Activated naive CD8-positive, alpha-beta T cell treated with anti-CD3 and anti-CD28 coated beads, Interleukin-2, amount 10 ng/mL, durations not matched to agents 7 days and 5 days (primary cell): ENCODE data around the gene SORL1-AS1.
"Not testable (repeated sequence)": the region's sequence is repeated elsewhere in the genome, so short reads cannot be mapped to it uniquely, and the experiment has no call there.

ENCODE experiments used
- ATAC-seq: fragments of 150-1000 bp; cut with Tn5 transposase; one replicate; pipeline ENCODE4 v1.10.0; 2021; ENCODE audit warnings: low read depth, moderate library complexity
- POLR2A ChIA-PET: fragments of 350-600 bp; sonication (Branson Sonifier 250); formaldehyde crosslinking; loops from one replicate; lab custom pipeline; 2021; ENCODE audit warnings: antibody characterized with exemption; lab: Charles Lee
- DNase-seq: peaks from one replicate; pipeline ENCODE4 v3.0.0; 2021
- H3K27ac Mint-ChIP-seq: one replicate; pipeline ENCODE4 v1.8.0; 2022; ENCODE audit warnings: mild to moderate bottlenecking, mixed read lengths
- H3K27me3 Mint-ChIP-seq: one replicate; pipeline ENCODE4 v1.8.0; 2022; ENCODE audit warnings: mild to moderate bottlenecking, moderate library complexity, mixed read lengths
- H3K36me3 Mint-ChIP-seq: one replicate; pipeline ENCODE4 v1.8.0; 2021; ENCODE audit warnings: mild to moderate bottlenecking, mixed read lengths
- H3K4me1 Mint-ChIP-seq: one replicate; pipeline ENCODE4 v1.8.0; 2021; ENCODE audit warnings: mixed read lengths
- H3K4me3 Mint-ChIP-seq: one replicate; pipeline ENCODE4 v1.8.0; 2022; ENCODE audit warnings: mild to moderate bottlenecking, moderate library complexity, mixed read lengths
- H3K9me3 Mint-ChIP-seq: one replicate; pipeline ENCODE4 v1.8.0; 2021; ENCODE audit warnings: mixed read lengths

SORL1-AS1 gene

GRCh38 chr11:121412711-121413415 lies 39.9 kb downstream of the SORL1-AS1 start:
- ATAC-seq (no peak), DNase-seq (no peak)
- Mint-ChIP-seq H3K27me3 (peaks cover 5% of the 10 kb centered on the region), H3K4me1 (peaks cover 17% of the 10 kb centered on the region), H3K4me3 (no peak overlapping the region), H3K27ac (peak overlapping the region; percentile 17), H3K9me3 (peaks cover 2% of the 10 kb centered on the region), H3K36me3 (peaks cover 4% of the 10 kb centered on the region)
- POLR2A ChIA-PET, result no interaction called here

- POLR2A ChIA-PET, result no interaction called here
- no peak overlapping the region for H3K4me3 Mint-ChIP-seq
- H3K4me1 Mint-ChIP-seq, result peaks cover 11% of the 10 kb centered on the region
- no peak overlapping the region for H3K27ac Mint-ChIP-seq
- no peak for DNase-seq
- ATAC-seq, result no peak
- peaks cover 2% of the 10 kb centered on the region for H3K9me3 Mint-ChIP-seq
- peaks cover 4% of the 10 kb centered on the region for H3K36me3 Mint-ChIP-seq
- H3K27me3 Mint-ChIP-seq, result peaks cover 5% of the 10 kb centered on the region
Observed at GRCh38 chr11:121412000-121412587, 40.7 kb downstream of the SORL1-AS1 start.

- ATAC-seq, H3K36me3 Mint-ChIP-seq, H3K27me3 Mint-ChIP-seq, H3K4me1 Mint-ChIP-seq, DNase-seq, H3K27ac Mint-ChIP-seq, H3K4me3 Mint-ChIP-seq, H3K9me3 Mint-ChIP-seq, POLR2A ChIA-PET: not testable (repeated sequence)
Observed at GRCh38 chr11:121411330-121411729, 41.4 kb downstream of the SORL1-AS1 start.

- H3K27me3 Mint-ChIP-seq, DNase-seq, POLR2A ChIA-PET, H3K4me1 Mint-ChIP-seq, H3K9me3 Mint-ChIP-seq, H3K4me3 Mint-ChIP-seq, H3K27ac Mint-ChIP-seq, H3K36me3 Mint-ChIP-seq, ATAC-seq: not testable (repeated sequence)
Observed at GRCh38 chr11:121410041-121410440, 42.7 kb downstream of the SORL1-AS1 start.

- H3K27ac Mint-ChIP-seq, result no peak overlapping the region
- ATAC-seq, result no peak
- POLR2A ChIA-PET, result no interaction called here
- peaks cover 2% of the 10 kb centered on the region for H3K4me1 Mint-ChIP-seq
- peaks cover 4% of the 10 kb centered on the region for H3K36me3 Mint-ChIP-seq
- peaks cover 2% of the 10 kb centered on the region for H3K9me3 Mint-ChIP-seq
- H3K4me3 Mint-ChIP-seq, result no peak overlapping the region
- peaks cover 5% of the 10 kb centered on the region for H3K27me3 Mint-ChIP-seq
- no peak for DNase-seq
Observed at GRCh38 chr11:121408830-121409229, 43.9 kb downstream of the SORL1-AS1 start.

GRCh38 chr11:121406291-121406690 lies 46.5 kb downstream of the SORL1-AS1 start:
- H3K9me3 Mint-ChIP-seq, result peaks cover 7% of the 10 kb centered on the region
- peaks cover 6% of the 10 kb centered on the region for H3K36me3 Mint-ChIP-seq
- no peak for DNase-seq
- POLR2A ChIA-PET, result interaction anchor here (0.7 kb wide), 1 partner anchor 57 kb away, joined by 5 read pairs; no protein-coding TSS in a partner anchor
- H3K27me3 Mint-ChIP-seq, result peaks cover 5% of the 10 kb centered on the region
- H3K4me3 Mint-ChIP-seq, result no peak overlapping the region
- ATAC-seq, result no peak
- no peak overlapping the region for H3K27ac Mint-ChIP-seq
- no peaks in the 10 kb centered on the region for H3K4me1 Mint-ChIP-seq

GRCh38 chr11:121405646-121406045 lies 47.1 kb downstream of the SORL1-AS1 start:
- Mint-ChIP-seq H3K27me3 (peaks cover under 1% of the 10 kb centered on the region), H3K9me3 (peaks cover 7% of the 10 kb centered on the region), H3K36me3 (peaks cover 7% of the 10 kb centered on the region), H3K27ac (no peak overlapping the region), H3K4me1 (no peaks in the 10 kb centered on the region), H3K4me3 (no peak overlapping the region)
- no peak for ATAC-seq
- POLR2A ChIA-PET, result interaction anchor here (0.7 kb wide), 1 partner anchor 58 kb away, joined by 5 read pairs; no protein-coding TSS in a partner anchor
- DNase-seq, result no peak

- Mint-ChIP-seq H3K4me1 (peaks cover 14% of the 10 kb centered on the region), H3K36me3 (peaks cover 3% of the 10 kb centered on the region), H3K27ac (no peak overlapping the region), H3K4me3 (no peak overlapping the region), H3K27me3 (peaks cover 5% of the 10 kb centered on the region), H3K9me3 (peaks cover 4% of the 10 kb centered on the region)
- DNase-seq, result no peak
- POLR2A ChIA-PET, result interaction anchor here (1.1 kb wide), 1 partner anchor 22 kb away, joined by 3 read pairs; no protein-coding TSS in a partner anchor
- ATAC-seq, result no peak
Observed at GRCh38 chr11:121394785-121395184, 58.0 kb downstream of the SORL1-AS1 start.

GRCh38 chr11:121393855-121394254 lies 58.9 kb downstream of the SORL1-AS1 start:
- H3K4me3 Mint-ChIP-seq, result no peak overlapping the region
- H3K4me1 Mint-ChIP-seq, result peaks cover 14% of the 10 kb centered on the region
- peaks cover 5% of the 10 kb centered on the region for H3K27me3 Mint-ChIP-seq
- ATAC-seq (no peak), DNase-seq (no peak)
- no peak overlapping the region for H3K27ac Mint-ChIP-seq
- H3K9me3 Mint-ChIP-seq, result peaks cover 1% of the 10 kb centered on the region
- peaks cover 3% of the 10 kb centered on the region for H3K36me3 Mint-ChIP-seq
- POLR2A ChIA-PET, result no interaction called here

- no peak overlapping the region for H3K4me3 Mint-ChIP-seq
- H3K27me3 Mint-ChIP-seq, result peaks cover 3% of the 10 kb centered on the region
- ATAC-seq (no peak), DNase-seq (no peak)
- POLR2A ChIA-PET, result no interaction called here
- peaks cover 14% of the 10 kb centered on the region for H3K4me1 Mint-ChIP-seq
- peaks cover 3% of the 10 kb centered on the region for H3K36me3 Mint-ChIP-seq
- H3K9me3 Mint-ChIP-seq, result peaks cover 4% of the 10 kb centered on the region
- H3K27ac Mint-ChIP-seq, result no peak overlapping the region
Observed at GRCh38 chr11:121391914-121392313, 60.9 kb downstream of the SORL1-AS1 start.

- Mint-ChIP-seq H3K27me3 (peaks cover 3% of the 10 kb centered on the region), H3K36me3 (peaks cover 3% of the 10 kb centered on the region), H3K27ac (no peak overlapping the region), H3K4me1 (peaks cover 11% of the 10 kb centered on the region), H3K4me3 (no peak overlapping the region), H3K9me3 (peaks cover 4% of the 10 kb centered on the region)
- POLR2A ChIA-PET, result no interaction called here
- no peak for ATAC-seq
- DNase-seq, result no peak
Observed at GRCh38 chr11:121389651-121390050, 63.1 kb downstream of the SORL1-AS1 start.
